ENCODE data around the gene MAP4K5.

Gene MAP4K5

DNA sequence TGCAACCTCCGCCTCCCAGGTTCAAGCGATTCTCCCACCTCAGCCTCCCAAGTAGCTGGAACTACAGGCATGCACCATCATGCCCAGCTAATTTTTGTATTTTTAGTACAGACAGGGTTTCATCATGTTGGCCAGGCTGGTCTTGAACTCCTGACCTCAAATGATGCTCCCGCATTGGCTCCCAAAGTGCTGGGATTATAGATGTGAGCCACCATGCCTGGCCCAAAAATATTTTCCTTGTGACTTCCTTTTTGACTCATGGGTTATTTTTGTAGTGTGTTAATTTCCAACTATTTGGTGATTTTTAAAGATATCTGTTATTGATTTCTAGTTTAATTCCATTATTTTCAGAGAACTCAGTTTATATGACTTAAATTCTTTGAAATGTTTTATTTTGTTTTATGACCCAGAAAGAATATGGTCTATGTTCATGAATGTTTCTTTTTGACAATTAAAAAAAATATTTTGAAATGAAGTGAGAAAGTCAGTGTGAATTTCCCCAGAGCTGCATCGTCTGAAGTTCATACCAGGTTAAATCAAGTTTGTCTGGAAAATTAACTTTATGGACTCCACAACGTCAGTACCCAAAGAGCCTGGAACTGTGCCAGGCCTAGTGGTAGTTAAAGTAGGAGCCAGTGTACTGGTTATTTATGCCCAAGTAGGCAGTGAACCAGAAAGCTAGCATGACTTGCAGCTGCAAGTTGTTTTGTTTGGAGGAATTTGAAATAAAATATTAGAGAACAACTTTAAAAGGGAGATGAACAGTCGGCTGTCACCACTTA is 132.9 kb downstream of the MAP4K5 start:
- no peak for DNase-seq (ENCODE audit: low read depth in 3 of 3)

DNA sequence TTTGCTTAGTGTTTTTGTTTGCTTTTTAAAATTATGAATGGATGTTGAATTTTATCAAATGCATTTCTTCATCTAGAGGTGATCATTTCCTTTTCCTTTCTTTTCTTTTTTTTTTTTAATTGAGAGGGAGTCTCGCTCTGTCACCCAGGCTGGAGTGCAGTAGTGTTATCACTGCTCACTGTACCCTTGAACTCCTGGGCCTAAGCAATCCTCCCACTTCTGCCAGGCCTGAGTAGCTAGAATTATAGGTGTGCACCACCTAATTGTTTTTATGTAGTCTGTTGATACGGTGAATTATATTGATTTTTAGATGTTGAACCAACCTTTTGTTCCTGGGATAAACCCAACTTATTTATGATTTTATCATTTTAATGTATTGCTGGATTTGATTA is 134.2 kb downstream of the MAP4K5 start:
- no peak for DNase-seq (ENCODE audit: low read depth in 3 of 3)

DNA sequence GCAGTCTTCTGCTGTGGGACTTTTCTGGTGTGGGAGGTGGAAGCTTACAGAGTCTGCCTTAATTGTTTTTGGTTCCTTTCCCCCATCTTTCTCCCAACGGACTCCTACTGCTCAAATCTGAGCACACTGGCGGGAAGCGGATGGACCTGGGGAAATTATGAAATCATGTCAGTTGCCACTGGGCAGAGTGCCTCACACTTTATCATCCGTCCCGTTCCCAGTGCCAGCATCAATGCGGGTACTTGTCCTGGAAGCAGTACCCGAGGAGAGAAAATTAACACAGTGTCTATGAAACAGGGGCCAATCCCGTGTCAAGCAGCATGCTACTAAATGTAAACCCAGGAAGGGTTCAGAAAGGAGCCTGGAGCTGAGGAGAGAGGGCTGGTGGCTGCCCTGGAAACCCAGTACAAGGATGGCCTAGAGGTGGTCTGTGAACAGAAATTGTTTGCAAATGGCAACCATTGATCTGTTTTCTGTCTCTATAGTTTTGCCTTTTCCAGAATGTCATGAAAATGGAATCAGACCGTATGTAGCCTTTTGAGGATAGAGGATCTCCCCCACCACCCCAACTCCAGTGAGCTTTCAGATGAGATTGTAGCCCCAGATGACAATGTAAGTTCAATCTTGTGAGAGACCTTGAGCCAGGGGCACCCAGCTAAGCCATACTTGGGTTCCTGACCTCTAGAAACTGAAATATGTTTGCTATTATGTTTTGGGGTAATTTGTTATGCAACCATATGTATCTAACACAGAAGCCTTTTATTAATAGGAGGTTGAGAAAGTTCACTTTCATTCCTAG is 134.8 kb downstream of the MAP4K5 start:
- DNase-seq (ENCODE audit: low read depth in 3 of 3), result no peak

DNA sequence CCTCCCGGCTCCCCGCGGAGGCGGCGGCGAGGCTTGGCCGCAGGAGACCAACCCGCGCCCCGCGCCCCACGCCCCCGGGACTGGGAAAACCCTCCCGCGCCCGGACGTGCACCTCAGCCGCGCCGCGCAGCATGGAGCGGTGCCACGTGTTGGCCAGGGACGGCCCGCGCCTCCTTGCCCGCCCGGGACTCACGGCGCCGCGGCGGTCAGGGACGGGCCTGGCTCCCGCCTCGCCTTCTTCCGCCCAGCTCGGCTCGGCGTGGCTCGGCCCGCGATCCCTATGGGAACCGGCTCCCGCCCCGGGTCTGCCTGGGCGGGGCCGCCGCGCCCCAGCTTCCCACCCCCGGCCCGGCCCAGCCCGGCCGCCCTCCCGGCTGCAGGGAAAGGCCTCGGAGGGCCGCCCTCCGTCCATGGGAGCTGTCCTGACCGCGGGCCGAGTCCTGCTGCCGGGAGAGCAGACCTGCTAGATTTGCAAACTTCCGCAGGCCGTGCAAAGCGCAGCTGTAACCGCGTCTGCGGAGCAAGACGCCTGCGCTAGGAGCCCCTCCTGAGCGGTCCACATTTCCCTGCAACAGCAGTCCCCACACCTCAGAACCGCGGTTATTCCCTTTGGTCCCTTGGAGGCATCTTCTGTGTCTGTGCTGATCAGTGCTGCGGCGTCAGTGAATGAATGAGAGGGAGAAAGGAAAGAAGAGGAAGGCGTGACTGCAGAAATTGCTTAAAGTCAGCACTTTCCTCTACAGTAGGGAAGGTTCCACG is 135.6 kb downstream of the MAP4K5 start, which contains the start of gene CDKL1:
Gene CDKL1, minus strand, starts transcription at position 251 of the 759 bp plus-strand sequence. CDS start 1,013 bp downstream, outside the sequence.
- peak; percentile 30 to 54 (median 31) for DNase-seq (ENCODE audit: low read depth in 3 of 3)

DNA sequence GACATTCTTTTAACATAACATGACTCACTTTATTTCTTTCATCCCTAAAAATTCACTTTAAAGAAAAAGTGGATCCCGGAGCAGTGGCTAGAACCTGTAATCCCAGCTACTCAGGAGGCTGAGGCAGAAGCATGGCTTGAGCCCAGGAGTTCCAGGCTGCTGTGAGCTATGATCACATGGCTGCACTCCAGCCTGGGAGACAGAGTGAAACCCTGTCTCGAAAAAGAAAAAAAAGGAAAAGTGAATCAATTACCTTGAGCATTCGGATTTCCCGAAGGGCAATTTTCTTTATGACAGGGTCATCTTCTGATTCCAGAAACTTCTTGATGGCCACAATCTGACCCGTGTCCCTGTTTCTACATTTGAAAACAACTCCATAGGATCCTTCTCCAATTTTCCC is 136.9 kb downstream of the MAP4K5 start:
- no peak for DNase-seq (ENCODE audit: low read depth in 3 of 3)

DNA sequence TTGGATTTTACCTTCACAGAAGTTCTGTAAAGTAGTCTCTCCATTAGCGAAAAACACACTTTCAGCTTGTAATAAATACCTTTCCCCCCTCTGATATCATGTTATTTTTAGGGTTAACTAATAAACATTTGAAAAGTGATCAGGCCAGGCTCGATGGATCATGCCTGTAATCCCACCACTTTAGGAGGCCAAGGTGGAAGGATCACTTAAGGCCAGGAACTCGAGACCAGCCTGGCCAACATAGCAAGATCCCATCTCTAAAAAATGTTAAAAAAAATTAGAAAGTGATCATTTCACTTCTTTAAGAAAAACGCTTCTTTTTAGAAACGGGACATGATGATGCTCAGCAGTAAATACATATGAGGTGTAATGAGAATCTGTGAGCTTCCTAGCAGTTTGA is 137.7 kb downstream of the MAP4K5 start:
- no peak for DNase-seq (ENCODE audit: low read depth in 3 of 3)

DNA sequence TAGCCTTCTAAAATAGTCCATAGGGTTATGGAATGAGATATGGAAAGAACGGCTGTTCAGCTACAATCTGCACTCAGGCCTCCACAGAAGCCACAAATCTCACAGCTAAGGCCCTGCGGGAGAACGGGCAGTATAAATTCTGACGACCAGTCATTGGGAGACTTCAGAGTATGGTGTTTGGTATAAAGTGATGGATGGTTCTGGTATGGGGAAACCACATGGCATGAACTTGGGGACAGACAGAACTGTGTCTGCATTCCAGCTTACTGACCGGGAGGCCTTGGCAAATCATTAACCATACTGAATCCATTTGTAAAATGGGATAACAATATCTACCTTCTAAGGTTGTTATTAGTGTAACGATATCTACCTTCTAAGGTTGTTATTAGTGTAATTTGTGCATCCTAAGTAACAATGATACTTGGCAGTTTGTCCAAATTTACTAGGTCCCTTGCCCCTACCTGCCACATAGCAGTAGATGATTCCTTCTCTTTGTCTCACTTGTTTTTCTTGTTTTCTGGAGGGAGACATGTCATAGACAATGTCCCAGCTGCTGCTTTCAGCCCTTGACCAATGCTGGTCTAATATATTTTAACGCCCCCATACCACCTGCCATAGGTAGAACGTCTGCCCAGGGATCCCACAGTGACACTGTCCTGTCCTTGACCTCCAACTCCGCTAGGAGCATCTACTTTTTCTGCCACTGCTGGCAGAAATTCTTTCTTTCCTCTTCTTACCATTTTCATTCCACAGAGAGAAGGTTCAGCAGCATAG is 142.5 kb downstream of the MAP4K5 start:
- DNase-seq (ENCODE audit: low read depth in 3 of 3), result no peak

DNA sequence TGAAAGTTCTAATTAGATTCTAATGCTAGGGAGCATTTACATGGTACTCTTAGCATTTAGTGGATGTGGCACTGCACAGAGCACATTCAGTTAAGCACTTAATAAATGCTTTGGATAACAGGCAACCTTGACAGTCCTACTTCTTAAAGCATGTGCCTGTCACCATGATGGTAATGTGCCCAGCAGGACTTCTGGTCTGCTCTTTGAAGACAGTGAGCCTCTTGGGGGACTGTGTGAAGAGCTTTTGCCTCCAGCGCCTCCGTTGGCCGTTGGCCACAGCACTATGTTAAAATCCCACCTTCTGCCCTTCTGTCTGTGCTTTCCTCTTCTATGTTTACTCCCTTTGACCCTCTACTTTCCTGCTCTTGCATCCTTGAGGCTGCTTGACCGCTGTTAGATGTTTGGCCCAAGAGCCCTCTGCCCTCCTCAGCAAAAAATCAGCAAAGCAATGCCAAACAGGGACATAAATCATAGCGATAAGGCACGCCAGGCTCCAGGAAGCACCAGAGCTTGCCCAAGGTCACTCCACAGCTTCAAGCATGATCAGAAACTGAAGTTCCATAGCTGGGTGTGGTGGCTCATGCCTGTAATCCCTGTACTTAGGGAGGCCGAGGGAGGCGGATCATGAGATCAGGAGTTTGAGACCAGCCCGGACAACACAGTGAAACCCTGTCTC is 144.0 kb downstream of the MAP4K5 start:
- no peak for DNase-seq (ENCODE audit: low read depth in 3 of 3)

DNA sequence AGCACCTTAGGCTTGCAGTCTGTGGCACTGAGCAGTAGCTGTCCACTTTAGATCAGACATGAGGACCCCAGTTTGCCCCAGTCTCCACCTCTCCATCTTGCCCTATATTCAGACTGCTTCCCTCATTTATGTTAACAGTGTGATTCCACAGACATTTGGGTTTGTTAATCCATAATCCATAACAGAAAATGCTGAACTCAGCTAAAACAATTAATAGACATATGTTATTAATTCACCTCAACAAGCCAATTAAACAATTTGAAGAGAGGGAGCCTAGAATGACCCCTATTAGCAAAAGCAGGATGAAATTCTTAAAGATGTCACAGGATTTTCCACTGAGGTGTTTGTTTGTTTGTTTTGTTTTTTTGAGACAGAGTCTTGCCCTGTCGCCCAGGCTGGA is 144.8 kb downstream of the MAP4K5 start:
- no peak for DNase-seq (ENCODE audit: low read depth in 3 of 3)

DNA sequence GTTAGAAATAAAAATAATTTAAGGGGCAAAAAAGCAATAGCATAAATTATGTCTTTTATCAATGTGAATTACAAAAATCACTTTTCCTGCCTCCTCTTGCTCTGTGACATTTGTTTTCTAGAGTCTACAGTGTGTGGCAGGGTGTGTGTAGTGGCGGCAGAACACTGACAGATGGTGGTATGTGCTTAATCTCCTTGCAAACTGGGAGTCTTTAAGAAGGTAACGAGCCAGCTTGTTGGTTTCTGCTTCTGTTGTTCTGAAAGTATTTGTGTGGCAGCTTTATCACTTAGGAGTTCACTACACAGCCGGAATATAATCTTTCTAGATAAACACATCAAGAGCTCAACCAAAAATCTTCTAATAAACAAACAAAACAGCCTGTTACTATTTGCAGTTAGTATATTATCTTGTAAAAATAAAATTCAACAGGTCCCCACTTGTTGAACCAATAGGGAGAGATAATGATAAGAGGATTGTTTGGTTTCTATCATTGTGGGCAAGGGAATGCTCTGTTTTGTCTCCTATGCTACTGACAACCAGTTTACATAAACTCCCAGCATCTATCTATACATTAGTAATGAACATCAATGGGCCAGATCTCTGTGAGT is 148.6 kb downstream of the MAP4K5 start:
- no peak for DNase-seq (ENCODE audit: low read depth in 3 of 3)

DNA sequence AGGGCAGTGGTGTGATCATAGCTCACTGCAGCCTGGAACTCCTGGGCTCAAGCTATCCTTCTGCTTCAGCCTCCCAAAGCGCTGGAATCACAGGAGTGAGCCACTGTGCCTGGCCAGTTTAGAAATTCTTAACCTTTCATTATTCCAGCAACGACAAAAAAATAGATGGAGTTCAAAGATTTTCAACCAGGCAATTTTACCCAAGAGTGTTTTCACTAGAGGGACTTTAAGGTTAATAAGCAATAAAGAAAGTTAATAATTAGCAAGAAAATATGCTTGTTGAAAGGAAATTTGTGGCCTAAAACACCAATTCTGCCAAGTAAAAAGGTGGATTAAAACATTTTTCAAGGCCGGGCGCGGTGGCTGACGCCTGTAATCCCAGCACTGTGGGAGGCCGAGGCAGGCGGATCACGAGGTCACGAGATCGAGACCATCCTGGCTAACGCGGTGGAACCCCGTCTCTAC is 150.5 kb downstream of the MAP4K5 start:
- no peak for DNase-seq (ENCODE audit: low read depth in 3 of 3)

DNA sequence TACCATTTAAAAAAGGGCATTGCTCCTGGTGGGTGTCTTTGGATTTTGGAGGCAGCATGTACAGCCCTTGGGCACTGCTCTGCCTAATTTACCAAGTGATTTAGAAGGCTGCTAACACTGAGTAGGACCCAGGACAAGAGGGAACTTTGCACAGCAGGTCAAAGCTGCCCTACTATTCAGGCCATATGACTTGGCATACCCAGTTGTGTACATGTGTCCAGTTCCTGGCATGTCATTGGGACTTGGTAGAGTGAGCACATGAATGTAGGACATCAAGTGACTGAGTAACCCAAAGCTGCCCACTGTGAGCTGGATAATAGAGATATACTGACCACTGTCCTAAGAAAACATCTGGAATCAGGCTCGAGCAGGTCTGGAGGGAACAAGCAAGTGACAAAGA is 151.4 kb downstream of the MAP4K5 start:
- DNase-seq (ENCODE audit: low read depth in 3 of 3), result no peak

DNA sequence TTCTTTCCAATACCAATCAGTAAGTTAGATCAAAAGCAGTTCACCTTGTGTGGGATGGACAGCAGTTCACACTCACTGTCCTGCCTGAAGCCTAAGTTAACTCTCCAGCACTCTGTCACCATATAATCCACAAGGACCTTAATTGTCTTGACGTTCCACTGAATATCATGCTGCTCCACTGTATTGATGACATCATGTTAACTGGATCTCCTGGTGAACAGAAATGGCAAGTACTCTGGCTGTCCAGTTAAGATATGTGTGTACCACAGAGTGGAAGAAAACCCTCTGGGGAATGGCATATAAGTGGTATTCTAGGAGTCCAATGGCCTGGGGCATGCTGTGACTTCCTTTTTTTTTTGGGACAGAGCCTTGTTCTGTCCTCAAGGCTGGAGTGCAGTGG is 151.9 kb downstream of the MAP4K5 start:
- DNase-seq (ENCODE audit: low read depth in 3 of 3), result no peak

DNA sequence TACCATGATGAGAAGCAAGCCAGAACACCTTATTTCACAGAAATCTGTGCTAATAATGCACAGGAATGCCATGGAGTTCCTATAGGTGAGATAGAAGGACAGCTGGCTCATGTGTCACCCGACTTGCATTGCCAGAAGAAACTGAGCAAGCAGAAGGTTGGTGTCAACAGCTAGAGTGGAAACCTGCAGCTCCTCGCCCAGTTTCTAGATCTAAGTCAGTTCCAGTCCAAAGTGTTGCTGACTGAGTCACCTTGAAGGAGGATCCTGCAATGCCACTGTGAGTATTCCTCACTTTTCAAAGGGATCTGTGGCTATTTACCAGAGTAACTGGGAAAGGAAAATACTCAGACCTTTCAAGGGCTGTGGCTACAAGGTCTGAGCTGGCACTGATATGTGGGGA is 152.8 kb downstream of the MAP4K5 start:
- DNase-seq (ENCODE audit: low read depth in 3 of 3), result no peak

DNA sequence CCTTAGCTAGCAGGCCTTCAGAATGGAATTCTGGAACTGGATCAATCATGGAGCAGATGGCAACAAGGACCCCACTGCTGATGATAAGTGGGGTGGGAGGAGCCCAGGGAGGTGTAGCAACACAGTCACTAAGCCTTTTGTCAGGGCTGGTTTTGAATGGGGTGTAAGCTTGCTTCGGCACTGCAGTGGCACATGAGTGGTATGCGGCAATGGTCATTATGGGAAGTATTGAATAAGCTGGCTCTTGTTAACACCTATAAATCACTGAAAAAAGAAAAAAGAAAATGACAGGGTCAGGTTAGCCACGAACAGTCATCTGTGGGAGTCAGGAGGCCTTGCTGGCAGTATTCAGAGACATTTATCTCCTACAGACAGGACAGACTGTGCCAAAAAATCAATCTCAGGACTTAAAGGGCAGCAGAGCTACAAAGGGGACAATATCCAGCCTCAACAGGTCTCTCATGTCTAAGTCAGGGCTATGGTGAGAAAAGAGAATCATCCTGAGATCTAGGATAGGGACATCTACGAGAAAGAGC is 154.8 kb downstream of the MAP4K5 start:
- no peak for DNase-seq (ENCODE audit: low read depth in 3 of 3)

DNA sequence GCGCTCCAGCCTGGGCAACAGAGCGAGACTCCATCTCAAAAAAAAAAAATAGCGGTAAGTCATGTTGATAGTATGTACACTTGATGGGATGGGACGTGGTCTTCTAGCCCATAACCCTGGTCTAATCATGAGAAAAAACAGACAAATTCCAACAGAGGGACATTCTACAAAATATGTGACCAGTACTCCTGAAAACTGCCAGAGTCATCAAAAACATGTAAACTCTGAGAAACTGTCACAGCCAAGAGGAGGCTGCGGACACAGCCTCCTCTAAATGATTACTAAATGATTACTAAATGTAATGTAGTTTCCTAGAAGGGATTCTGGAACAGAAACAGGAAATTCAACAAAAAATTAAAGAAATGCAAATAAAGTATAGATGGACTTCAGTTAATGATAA is 156.6 kb downstream of the MAP4K5 start:
- no peak for DNase-seq (ENCODE audit: low read depth in 3 of 3)

DNA sequence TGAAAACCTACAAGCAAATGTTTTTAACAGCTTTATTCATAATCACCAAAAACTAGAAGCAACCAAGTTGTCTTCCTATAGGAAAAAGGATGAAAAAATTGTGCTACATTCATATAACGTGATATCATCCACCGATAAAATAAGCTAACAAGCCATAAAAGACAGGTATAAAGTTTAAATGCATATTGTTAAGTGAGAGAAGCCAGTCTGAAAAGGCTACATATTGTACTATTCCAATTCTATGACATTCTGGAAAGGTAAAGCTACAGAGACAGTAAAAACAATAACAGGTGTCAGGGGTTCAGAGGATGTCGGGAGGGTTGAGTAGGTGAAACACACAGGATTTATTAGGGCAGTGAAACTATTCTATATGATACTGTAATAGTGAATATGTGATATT is 158.4 kb downstream of the MAP4K5 start:
- DNase-seq (ENCODE audit: low read depth in 3 of 3), result no peak

DNA sequence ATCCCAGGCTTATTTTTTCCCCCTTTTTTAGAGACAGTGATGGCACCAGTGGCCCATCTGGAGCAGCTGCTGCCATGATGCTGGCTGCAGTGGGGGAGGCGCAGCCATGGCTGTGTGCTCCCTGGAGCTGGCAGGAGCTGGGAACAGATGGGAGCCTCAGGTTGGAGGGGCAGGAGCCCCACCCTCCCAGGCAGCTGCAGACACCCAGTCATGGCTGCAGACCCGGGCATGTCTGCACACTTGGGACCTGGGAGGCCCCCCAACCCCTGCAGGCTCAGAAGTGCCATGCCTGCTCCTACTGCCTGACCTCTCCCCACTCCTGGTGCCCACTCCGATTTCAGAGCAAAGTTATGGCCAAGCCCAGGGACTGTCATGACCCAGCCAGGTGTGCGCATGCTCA is 160.8 kb downstream of the MAP4K5 start:
- no peak for DNase-seq (ENCODE audit: low read depth in 3 of 3)

Measured in stimulated activated CD4-positive, alpha-beta T cell treated with anti-CD3 and anti-CD28 coated beads, TNF-alpha, amount 100 ng/mL, for 24 hours (primary cell).